Left ventricle myocardium inferior (tissue), 1 donor: ENCODE measurements around the gene TENM3. TPM values are rescaled to one million over a fixed set of nuclear protein-coding genes. Genes with fewer than 3 reads are reported as not detected.

Source experiments
- DNase-seq: peaks from one replicate; pipeline ENCODE4 v3.0.0-alpha.2; 2020
- H3K27ac ChIP-seq: fragments of 200-600 bp; replicated peaks from 2 replicates; pipeline ENCODE4 v1.8.0; 2021
- H3K27me3 ChIP-seq: fragments of 200-600 bp; 2 replicates; pipeline ENCODE4 v1.8.0; 2021; ENCODE audit warnings: low read depth
- H3K36me3 ChIP-seq: fragments of 200-600 bp; 2 replicates; pipeline ENCODE4 v1.8.0; 2021
- H3K4me1 ChIP-seq: fragments of 200-600 bp; 2 replicates; pipeline ENCODE4 v1.8.0; 2021
- H3K4me3 ChIP-seq: fragments of 200-600 bp; 2 replicates; pipeline ENCODE4 v1.8.0; 2021; ENCODE audit warnings: mild to moderate bottlenecking, moderate library complexity
- H3K9me3 ChIP-seq: fragments of 200-600 bp; replicated peaks from 2 replicates; pipeline ENCODE4 v1.8.0; 2021
- intact Hi-C: fragments of 100-400 bp; cut with micrococcal nuclease; formaldehyde crosslinking; loops from one replicate; pipeline ENCODE4 v1.11.0; 2022
- total RNA-seq: library from RNA; stranded (reverse); fragmentation: NEBNext Ultra II Directional; extraction: Animal tissue kit (Norgen Biotek cat#: 25700); gene quantifications from one replicate; pipeline ENCODE4 v1.2.1, GENCODE V29; 2021
- TF ChIP-seq, protein P1 (sequence below): fragments of 200-600 bp; IDR thresholded peaks from 2 replicates; pipeline ENCODE4 v1.8.0; 2021; ENCODE audit warnings: antibody characterized with exemption, mild to moderate bottlenecking, borderline replicate concordance
- donor health status: DM: no; HTN: yes; CAD: no; lungs with severe emphysema.

The TENM3 gene
- total RNA-seq, 1 donor from 2014 or later: 1.5 TPM

- Histone ChIP-seq H3K4me1 (peaks cover 6% of the 10 kb centered on the region), H3K4me3 (no peak overlapping the region), H3K27ac (no peak overlapping the region), H3K36me3 (no peaks in the 10 kb centered on the region), H3K27me3 (no peaks in the 10 kb centered on the region), H3K9me3 (no peaks in the 10 kb centered on the region)
- no peak for DNase-seq
- intact Hi-C loops: no loop called here
- TF ChIP-seq, protein P1, sequence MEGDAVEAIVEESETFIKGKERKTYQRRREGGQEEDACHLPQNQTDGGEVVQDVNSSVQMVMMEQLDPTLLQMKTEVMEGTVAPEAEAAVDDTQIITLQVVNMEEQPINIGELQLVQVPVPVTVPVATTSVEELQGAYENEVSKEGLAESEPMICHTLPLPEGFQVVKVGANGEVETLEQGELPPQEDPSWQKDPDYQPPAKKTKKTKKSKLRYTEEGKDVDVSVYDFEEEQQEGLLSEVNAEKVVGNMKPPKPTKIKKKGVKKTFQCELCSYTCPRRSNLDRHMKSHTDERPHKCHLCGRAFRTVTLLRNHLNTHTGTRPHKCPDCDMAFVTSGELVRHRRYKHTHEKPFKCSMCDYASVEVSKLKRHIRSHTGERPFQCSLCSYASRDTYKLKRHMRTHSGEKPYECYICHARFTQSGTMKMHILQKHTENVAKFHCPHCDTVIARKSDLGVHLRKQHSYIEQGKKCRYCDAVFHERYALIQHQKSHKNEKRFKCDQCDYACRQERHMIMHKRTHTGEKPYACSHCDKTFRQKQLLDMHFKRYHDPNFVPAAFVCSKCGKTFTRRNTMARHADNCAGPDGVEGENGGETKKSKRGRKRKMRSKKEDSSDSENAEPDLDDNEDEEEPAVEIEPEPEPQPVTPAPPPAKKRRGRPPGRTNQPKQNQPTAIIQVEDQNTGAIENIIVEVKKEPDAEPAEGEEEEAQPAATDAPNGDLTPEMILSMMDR: no peak
These were observed 456.0 kb downstream of the TENM3 start for GRCh38 chr4:182699201-182699600.

DNA sequence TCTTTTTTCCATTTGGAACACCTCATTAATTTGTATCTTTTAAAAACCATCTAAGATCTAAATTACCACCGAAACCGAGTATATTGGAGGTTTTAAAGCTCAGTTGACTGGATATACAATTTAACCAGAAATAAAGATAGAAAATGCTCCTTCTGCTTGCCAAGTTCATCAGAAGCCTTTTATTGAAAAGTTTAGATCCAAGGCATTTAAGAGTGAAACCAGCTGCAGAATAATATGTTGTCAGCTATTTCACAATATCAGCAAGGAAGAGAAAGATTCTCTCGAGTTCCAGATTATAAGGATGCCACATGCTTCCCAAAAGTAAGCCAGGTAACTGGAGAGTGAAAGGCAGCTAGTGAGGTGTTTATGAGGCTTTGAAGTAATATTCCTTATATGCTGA is 456.6 kb downstream of the TENM3 start:
- Histone ChIP-seq H3K27ac (no peak overlapping the region), H3K4me1 (peaks cover 6% of the 10 kb centered on the region), H3K9me3 (no peaks in the 10 kb centered on the region), H3K4me3 (no peak overlapping the region), H3K27me3 (no peaks in the 10 kb centered on the region), H3K36me3 (no peaks in the 10 kb centered on the region)
- TF ChIP-seq, protein P1: no peak
- DNase-seq: no peak
- intact Hi-C loops: no loop called here

GRCh38 chr4:182700362-182701160 is 457.4 kb downstream of the TENM3 start:
- Histone ChIP-seq H3K4me1 (peaks cover 2% of the 10 kb centered on the region), H3K9me3 (no peaks in the 10 kb centered on the region), H3K27ac (no peak overlapping the region), H3K36me3 (no peaks in the 10 kb centered on the region), H3K27me3 (no peaks in the 10 kb centered on the region), H3K4me3 (no peak overlapping the region)
- no peak for DNase-seq
- TF ChIP-seq, protein P1: no peak
- intact Hi-C loops: no loop called here

- DNase-seq: no peak
- H3K36me3 ChIP-seq: no peaks in the 10 kb centered on the region
- TF ChIP-seq, protein P1: no peak
- H3K4me1 ChIP-seq: no peaks in the 10 kb centered on the region
- intact Hi-C loops: no loop called here
- H3K9me3 ChIP-seq: no peaks in the 10 kb centered on the region
- no peak overlapping the region for H3K4me3 ChIP-seq
- no peaks in the 10 kb centered on the region for H3K27me3 ChIP-seq
- no peak overlapping the region for H3K27ac ChIP-seq
These were observed 460.9 kb downstream of the TENM3 start for GRCh38 chr4:182704077-182704476.

- Histone ChIP-seq H3K27me3 (no peaks in the 10 kb centered on the region), H3K4me1 (no peaks in the 10 kb centered on the region), H3K4me3 (no peak overlapping the region), H3K36me3 (no peaks in the 10 kb centered on the region), H3K27ac (no peak overlapping the region), H3K9me3 (no peaks in the 10 kb centered on the region)
- DNase-seq: no peak
- TF ChIP-seq, protein P1: no peak
- intact Hi-C loops: no loop called here
These were observed 461.7 kb downstream of the TENM3 start for GRCh38 chr4:182704948-182705347.
